ENCODE data around the gene SCN3B. TPM values are rescaled to one million over a fixed set of nuclear protein-coding genes. Genes with fewer than 3 reads are reported as not detected.

SCN3B gene
- total RNA-seq, 1 donor from 2014 or later: 2.1 TPM

Other genes starting within 250 kb of the SCN3B start
- 3.5 TPM for gene GRAMD1B, start 224.4 kb downstream of the SCN3B start, total RNA-seq
- gene ZNF202, start 87.0 kb upstream of the SCN3B start, total RNA-seq: 14.6 TPM
- gene OR6X1, start 99.9 kb upstream of the SCN3B start, total RNA-seq: not detected
- not detected for gene OR6M1, start 151.7 kb upstream of the SCN3B start, total RNA-seq
- gene TMEM225, start 231.0 kb upstream of the SCN3B start, total RNA-seq: not detected
- gene OR8D4, start 247.5 kb upstream of the SCN3B start, total RNA-seq: not detected

All from ureter (tissue), 1 donor.